Caki2 (cell line): ENCODE data around the gene DHX30. TPM values are rescaled to one million over a fixed set of nuclear protein-coding genes. Genes with fewer than 3 reads are reported as not detected.

Source experiments
- DNase-seq: peaks from one replicate; pipeline ENCODE4 v3.0.0-alpha.2; 2015; ENCODE audit warnings: low read depth
- in situ Hi-C: cut with HindIII; loops from 2 replicates; pipeline ENCODE4 v1.10.0; 2016; ENCODE audit warnings: low sequenced_read_pairs, low pct_unique_long_range_greater_than_20kb, mixed read lengths
- total RNA-seq: library from RNA; depleted of rRNA; stranded (reverse); fragments of >200 nt; shearing (Covaris generic); gene quantifications from 2 replicates; pipeline ENCODE4 v1.2.3, GENCODE V29; 2014; ENCODE audit warnings: low replicate concordance; rRNA removed

DHX30 gene
- total RNA-seq, 1 experiment from 2014 or later: 67.0 TPM

- in situ Hi-C loops: no loop called here
Measured at GRCh38 chr3:47895241-47895640, 92.3 kb downstream of the DHX30 start.

GRCh38 chr3:47896736-47897135 lies 93.8 kb downstream of the DHX30 start:
- no peak for DNase-seq
- in situ Hi-C loops: no loop called here

More at GRCh38 chr3:47895241-47895640, 92.3 kb downstream of the DHX30 start:
- no peak for DNase-seq

- in situ Hi-C loops: no loop called here
- no peak for DNase-seq
Measured at GRCh38 chr3:47897954-47898353, 95.0 kb downstream of the DHX30 start.

GRCh38 chr3:47899495-47900108 lies 96.7 kb downstream of the DHX30 start:
- in situ Hi-C loops: no loop called here

More at GRCh38 chr3:47899495-47900108, 96.7 kb downstream of the DHX30 start:
- no peak for DNase-seq

Other genes starting within 250 kb of the DHX30 start
- gene CSPG5, start 224.3 kb upstream of the DHX30 start, total RNA-seq: 4.4 and 12.5 TPM in 2 replicates
- gene SMARCC1, start 21.2 kb upstream of the DHX30 start, total RNA-seq: 21.4 and 32.6 TPM in 2 replicates
- 27.6 and 29.1 TPM in 2 replicates for gene MAP4, start 213.3 kb downstream of the DHX30 start, total RNA-seq